GM12891 (cell line): ENCODE results near the gene ZDHHC12.

Experiments used
- DNase-seq: peaks from one replicate; pipeline ENCODE4 v3.0.0; 2011; ENCODE audit warnings: low spot score; ENCODE audit not compliant: insufficient read length
- FAIRE-seq: peaks from 2 replicates; lab custom pipeline; 2011; peaks lifted over from hg19 to GRCh38; lab: Jason Lieb, UNC
- PAX5 ChIP-seq: IDR thresholded peaks from 2 replicates; pipeline ENCODE4 v1.6.1; 2011; ENCODE audit warnings: low read length, moderate library complexity, mild to moderate bottlenecking; ENCODE audit not compliant: insufficient read depth, severe bottlenecking
- POLR2A ChIP-seq: IDR thresholded peaks from 2 replicates; pipeline ENCODE4 v1.6.1; 2011; ENCODE audit warnings: low read depth, low read length, control low read depth
- POLR2AphosphoS5 ChIP-seq: IDR thresholded peaks from 2 replicates; pipeline ENCODE4 v1.6.1; 2011; ENCODE audit warnings: low read depth, low read length, control low read depth
- POU2F2 ChIP-seq: IDR thresholded peaks from 2 replicates; pipeline ENCODE4 v1.6.1; 2011; ENCODE audit warnings: low read depth, mild to moderate bottlenecking, control low read depth, low read length, moderate library complexity
- SPI1 ChIP-seq: IDR thresholded peaks from 2 replicates; pipeline ENCODE4 v1.6.1; 2011; ENCODE audit warnings: low read depth, low read length, control low read depth
- TAF1 ChIP-seq: IDR thresholded peaks from 2 replicates; pipeline ENCODE4 v1.6.1; 2011; ENCODE audit warnings: low read depth, low read length, control low read depth

Gene ZDHHC12

DNA sequence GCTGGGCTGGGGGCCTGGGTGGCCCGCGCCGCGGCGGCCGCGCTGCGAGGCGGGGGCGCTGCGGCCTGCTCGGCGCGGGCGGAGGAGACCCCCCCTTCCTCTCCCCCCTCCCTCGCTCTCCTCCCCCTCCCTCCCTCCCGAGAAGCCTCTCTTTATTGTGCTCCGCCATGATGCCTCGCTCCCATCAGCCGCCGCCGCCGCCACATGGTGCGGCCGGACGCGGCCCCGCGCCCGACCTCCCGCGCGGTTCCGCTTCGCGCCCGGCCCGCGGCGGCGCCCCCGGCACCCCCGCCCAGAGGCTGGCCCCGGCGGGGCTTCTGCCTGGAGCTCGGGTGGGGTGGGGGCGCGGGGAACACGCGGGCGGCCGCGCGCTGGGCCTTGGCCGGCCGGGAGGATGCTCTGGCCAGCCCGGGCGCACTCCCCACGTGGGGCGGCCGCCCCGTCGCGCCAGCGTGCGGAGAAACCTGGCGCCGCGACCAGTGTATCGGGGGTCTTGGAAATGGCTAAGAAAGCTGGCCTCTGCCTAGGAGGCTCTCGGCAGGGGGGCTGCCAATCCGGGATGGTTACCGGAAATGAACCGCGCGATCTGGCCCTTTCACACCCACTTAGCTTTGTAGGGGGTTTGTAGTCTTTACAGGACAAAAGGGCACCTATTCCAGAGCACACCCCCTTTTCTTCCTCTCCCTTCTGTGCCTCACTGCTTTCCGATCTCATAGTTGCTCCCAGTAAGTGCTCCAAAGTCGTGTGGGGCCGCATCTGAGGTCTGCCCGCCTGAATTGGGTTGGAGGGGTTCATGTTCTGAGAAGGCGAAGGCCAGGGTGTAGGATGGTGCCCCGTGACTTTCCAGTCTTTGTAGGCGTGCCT, 33.9 kb downstream of the ZDHHC12 start:
- FAIRE-seq = no peak

DNA sequence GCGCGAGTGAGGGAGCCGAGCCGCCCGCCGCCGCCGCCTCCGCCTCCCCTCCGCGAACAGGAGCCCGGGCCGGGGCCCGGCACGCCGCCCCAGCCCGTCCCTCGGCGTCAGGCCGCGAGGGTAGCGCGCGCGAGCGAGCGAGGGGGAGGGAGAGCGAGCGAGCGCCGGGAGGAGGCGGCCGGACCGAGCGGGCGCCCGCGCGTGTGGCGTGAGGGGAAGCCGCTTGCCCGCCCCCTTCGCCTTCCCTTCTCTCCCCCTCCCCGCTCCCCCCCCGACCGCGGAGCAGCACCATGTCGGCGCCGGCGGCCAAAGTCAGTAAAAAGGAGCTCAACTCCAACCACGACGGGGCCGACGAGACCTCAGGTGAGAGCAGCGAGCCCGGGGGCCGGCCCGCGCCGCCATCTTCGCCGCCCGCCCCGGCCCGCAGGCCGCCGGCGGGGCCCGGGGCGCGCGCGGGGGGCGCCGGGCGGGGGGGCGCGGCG, 34.6 kb downstream of the ZDHHC12 start:
- no peak for TF ChIP-seq PAX5
- no peak for TF ChIP-seq POLR2AphosphoS5
- TF ChIP-seq POLR2A = no peak
- TF ChIP-seq SPI1 = no peak
- TF ChIP-seq TAF1 = no peak
- no peak for TF ChIP-seq POU2F2
- DNase-seq (no peak), FAIRE-seq (no peak)

More for the DNA sequence above, 33.9 kb downstream of the ZDHHC12 start:
- no peak for DNase-seq
- no peak for TF ChIP-seq POLR2AphosphoS5
- peak; percentile 33; the same call in 1 of the 2 replicates for TF ChIP-seq POLR2A

DNA sequence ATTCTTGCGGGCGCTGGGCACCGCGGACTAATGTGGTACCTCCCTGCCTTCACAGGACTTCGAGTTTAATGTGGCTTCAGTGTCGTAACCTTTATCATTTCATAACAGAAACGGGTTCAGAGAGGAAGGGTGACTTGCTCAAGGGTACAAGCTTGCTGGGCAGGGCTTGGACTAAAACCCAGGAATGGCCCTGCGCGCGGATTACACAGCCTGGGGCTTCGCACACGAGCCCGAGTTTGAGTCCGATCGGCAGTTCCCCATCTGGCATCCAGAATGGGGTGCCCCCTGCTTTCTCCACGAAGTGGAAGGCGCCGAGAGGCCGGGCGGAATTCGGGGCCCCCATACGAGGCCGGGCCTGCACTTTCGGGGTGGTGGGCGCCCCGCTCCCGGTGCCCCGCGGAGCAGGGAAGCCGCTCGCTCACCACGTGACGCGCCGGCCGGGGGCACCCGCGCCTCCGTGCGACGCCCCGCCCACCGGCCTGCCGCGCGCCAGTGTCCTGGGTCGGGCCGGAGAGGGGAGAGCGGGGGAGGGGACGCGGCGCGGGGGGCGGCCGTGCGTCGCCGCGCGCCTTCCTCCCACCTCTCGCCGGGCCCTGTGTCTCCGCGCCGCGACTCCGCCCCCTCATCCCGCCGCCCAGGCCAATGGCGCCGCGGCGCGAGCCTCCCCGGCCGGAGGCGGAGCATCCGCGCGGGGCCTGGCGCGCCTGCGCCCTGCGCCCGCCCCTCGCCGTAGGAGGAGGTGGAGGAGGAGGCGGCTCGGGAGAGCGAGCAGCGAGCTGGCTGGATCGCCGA, 35.2 kb downstream of the ZDHHC12 start, which contains the start of gene SET:
Gene SET, plus strand, starts transcription at position 722 of the 792 bp plus-strand sequence. CDS start 361 bp downstream, outside the sequence.
- DNase-seq (peak; percentile 96), FAIRE-seq (peak; percentile 98)
- TF ChIP-seq POU2F2 (no peak), TAF1 (no peak; the same call in 1 of the 2 replicates), POLR2AphosphoS5 (peak; percentile 55; the same call in 1 of the 2 replicates), SPI1 (no peak; the same call in 1 of the 2 replicates), PAX5 (no peak), POLR2A (peak; percentile 67)

DNA sequence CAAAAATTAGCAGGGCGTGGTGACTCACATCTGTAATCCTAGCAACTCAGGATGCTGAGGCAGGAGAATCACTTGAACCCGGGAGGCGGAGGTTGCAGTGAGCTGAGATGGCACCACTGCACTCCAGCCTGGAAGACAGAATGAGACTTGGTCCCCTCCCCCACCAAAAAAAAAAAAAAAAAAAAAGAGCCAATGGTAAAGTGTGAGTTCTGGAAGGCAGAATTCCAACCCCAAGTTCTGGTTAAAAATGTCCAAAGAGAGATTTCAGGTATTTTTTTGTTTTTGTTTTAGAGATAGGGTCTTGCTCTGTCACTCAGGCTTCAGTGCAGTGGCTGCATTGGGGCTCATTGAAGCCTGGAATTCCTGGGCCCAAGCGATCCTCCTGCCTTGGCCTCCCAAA, 36.5 kb downstream of the ZDHHC12 start:
- FAIRE-seq (no peak), DNase-seq (no peak)
- no peak for TF ChIP-seq POLR2A
- TF ChIP-seq PAX5 = no peak
- TF ChIP-seq SPI1 = no peak
- TF ChIP-seq TAF1 = no peak
- no peak for TF ChIP-seq POLR2AphosphoS5
- TF ChIP-seq POU2F2 = no peak

DNA sequence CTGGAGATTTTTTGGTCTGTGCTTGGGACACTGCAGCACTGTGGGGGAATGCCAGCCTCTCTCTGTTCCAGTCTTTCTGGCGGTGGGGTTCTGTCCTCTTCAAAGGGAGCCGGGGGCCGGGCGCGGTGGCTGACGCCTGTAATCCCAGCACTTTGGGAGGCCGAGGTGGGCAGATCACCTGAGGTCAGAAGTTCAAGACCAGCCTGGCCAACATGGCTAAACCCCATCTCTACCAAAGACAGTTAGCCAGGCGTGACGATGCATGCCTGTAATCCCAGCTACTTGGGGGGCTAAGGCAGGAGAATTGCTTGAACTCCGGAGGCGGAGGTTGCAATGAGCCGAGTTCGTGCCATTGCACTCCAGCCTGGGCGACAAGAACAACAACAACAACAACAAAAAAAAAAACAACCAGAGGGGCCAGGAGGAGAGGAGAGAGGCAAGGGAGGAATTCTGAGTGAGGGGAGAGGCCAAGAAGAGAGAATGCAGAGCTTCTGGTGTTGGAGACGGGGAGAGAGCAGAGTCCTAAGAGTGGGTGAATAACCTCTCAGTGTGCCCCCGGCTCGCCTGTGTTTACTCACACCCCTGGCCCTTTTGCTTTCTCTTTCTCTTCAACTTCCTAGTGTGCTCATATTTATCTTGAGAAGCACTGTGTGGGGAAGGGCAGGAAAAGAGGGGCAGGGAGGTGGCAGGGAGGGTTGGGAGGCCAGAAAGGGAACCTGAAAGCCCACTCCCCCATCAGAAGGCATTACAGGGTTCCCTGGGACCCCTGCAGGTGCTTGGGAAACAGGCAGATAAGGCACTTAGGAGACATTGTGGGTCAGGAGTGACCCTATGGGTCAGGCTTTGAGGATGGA, 38.1 kb downstream of the ZDHHC12 start:
- no peak for DNase-seq
- TF ChIP-seq TAF1 (no peak), POLR2AphosphoS5 (no peak), POLR2A (no peak), PAX5 (no peak), POU2F2 (no peak), SPI1 (no peak)
- no peak for FAIRE-seq

DNA sequence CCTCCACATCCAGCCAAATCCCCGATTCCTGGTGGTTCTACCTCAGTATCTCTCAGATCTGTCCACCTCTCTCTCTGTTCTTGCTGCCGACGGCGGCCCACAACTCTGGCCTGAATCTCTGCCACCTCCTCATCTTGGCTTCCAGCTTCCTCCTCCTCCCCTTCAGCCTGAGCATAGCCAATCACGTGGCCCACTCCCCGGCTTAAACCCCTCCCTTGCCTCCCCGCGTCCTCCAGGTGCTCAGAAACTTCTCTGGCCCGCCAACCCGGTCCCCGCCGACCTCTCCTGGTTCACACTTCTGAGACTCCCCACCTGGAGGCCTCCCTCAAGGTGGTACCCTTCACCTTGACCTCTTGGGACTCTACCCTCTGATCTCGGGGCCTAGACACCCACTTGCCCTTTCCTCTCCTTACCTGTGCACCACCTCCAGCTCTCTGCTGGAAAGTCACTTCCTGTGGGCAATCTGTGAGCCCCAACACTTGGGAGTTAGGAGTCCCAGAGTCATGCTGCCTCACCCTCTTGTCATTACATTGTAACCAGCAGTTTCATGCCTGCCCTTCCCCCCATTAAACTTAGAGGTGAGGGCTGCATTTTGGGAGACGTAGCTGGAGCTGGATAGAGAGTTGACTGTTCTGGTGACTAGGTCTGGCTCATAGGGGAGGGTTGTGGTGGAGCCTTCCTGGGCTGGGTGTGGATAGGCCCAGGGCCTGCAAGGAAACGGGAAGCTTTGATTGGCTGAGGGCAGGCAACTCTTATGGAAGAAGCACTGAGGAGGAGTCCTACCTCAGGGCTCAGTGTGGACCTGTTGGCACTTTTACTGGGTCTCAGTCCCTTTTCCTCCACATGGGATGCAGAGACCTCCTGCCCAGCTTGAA, 39.4 kb downstream of the ZDHHC12 start:
- peak; percentile 85 for FAIRE-seq
- no peak for DNase-seq

DNA sequence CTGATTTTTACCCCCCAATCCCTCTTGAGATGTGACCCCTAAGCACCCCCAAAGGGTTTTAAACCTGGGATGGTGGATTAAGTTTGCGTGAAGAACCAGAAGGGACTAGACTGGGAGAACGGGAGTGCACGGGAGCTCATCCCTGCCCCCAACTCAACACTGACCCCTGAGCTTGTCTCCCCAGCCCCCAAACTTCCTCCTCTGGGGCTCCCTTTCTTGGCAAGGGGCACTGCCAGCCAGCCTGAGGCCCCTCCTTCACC, 39.9 kb downstream of the ZDHHC12 start:
- no peak for DNase-seq
- FAIRE-seq = no peak
- TF ChIP-seq TAF1 = no peak
- TF ChIP-seq PAX5 = no peak
- no peak for TF ChIP-seq POLR2AphosphoS5
- no peak for TF ChIP-seq POLR2A
- TF ChIP-seq SPI1 = no peak
- TF ChIP-seq POU2F2 = no peak

More for the DNA sequence above, 39.4 kb downstream of the ZDHHC12 start:
- peak; percentile 92 for TF ChIP-seq POLR2AphosphoS5
- peak; percentile 93 for TF ChIP-seq POLR2A
- TF ChIP-seq POU2F2 = peak; percentile 55
- TF ChIP-seq PAX5 = no peak
- no peak for TF ChIP-seq SPI1
- peak; percentile 86 for TF ChIP-seq TAF1

DNA sequence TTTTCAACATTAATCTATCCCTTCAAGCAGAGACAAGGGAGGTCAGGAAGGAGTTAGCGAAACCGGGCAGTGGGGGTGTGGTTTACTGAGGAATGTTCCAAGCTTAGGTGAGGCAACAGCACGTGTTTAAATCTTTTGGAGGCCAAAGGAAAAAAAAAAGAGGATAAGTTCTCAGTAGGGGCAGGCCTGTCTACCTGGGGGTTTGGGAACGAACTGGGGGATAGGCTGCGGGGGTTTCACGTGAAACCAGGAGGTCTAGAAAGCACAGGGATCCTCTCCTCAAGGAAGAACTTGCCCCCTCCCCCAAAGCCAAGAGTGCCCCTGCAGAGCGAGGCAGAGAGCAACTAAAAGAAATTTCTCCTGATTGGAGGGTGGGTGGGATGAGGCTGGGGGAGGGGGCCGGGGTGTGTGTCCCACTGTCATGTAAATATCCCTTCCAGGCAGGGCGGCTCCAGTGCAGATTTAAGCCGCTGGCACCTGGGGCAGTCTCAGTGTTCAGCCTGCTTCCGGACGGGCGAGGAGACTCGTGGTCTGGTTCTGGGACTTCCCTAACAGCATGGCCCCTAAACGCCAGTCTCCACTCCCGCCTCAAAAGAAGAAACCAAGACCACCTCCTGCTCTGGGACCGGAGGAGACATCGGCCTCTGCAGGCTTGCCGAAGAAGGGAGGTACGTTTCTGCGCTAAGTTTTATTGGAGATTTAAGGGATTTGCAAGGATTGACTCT, 40.4 kb downstream of the ZDHHC12 start:
- FAIRE-seq = peak; percentile 66
- DNase-seq = no peak
- TF ChIP-seq POLR2AphosphoS5 (no peak), POU2F2 (peak; percentile 35; the same call in 1 of the 2 replicates), PAX5 (no peak), POLR2A (0 out of 2 replicates have a peak, but pooled peaks have one; percentile 35), SPI1 (peak; percentile 52; the same call in 1 of the 2 replicates), TAF1 (peak; percentile 47)
